HG03064 (cell line): ENCODE measurements around the gene PRKCZ.

Source experiments
- ATAC-seq: cut with Tn5 transposase; IDR thresholded peaks from one replicate; pipeline ENCODE4 v1.9.1; 2021; ENCODE audit warnings: low read depth; ENCODE audit not compliant: unreplicated experiment

Gene PRKCZ

GRCh38 chr1:2201062-2201461 lies 150.9 kb downstream of the PRKCZ start:
- no peak for ATAC-seq

GRCh38 chr1:2202008-2202575 lies 151.9 kb downstream of the PRKCZ start:
- no peak for ATAC-seq

GRCh38 chr1:2202843-2203601 lies 152.8 kb downstream of the PRKCZ start:
- ATAC-seq: no peak

- no peak for ATAC-seq
Measured at GRCh38 chr1:2203671-2204414, 153.6 kb downstream of the PRKCZ start.

GRCh38 chr1:2204415-2205190 lies 154.4 kb downstream of the PRKCZ start:
- ATAC-seq: no peak

GRCh38 chr1:2205191-2205952 lies 155.2 kb downstream of the PRKCZ start:
- ATAC-seq: peak; percentile 52

- no peak for ATAC-seq
Measured at GRCh38 chr1:2206813-2207487, 156.7 kb downstream of the PRKCZ start.

GRCh38 chr1:2208309-2209239 lies 158.4 kb downstream of the PRKCZ start:
- ATAC-seq: no peak

GRCh38 chr1:2209400-2210083 lies 159.3 kb downstream of the PRKCZ start:
- no peak for ATAC-seq

GRCh38 chr1:2210084-2210653 lies 160.0 kb downstream of the PRKCZ start:
- no peak for ATAC-seq

- no peak for ATAC-seq
Measured at GRCh38 chr1:2210786-2211185, 160.6 kb downstream of the PRKCZ start.

- no peak for ATAC-seq
Measured at GRCh38 chr1:2212274-2212531, 162.0 kb downstream of the PRKCZ start.

GRCh38 chr1:2212532-2213491 lies 162.6 kb downstream of the PRKCZ start:
- no peak for ATAC-seq

- no peak for ATAC-seq
Measured at GRCh38 chr1:2213576-2214505, 163.6 kb downstream of the PRKCZ start.

- ATAC-seq: no peak
Measured at GRCh38 chr1:2214541-2215241, 164.5 kb downstream of the PRKCZ start.
